PFSK-1 (cell line): ENCODE results near the gene GGN.

Experiments
- FOXP2 ChIP-seq: optimal IDR thresholded peaks from 2 replicates; pipeline ENCODE3; 2011; ENCODE audit warnings: borderline replicate concordance, control low read depth, inconsistent platforms; ENCODE audit not compliant: insufficient read depth; ENCODE audit errors: extremely low read length, extremely low read depth
- POLR2AphosphoS5 ChIP-seq: IDR thresholded peaks from 2 replicates; pipeline ENCODE4 v1.6.1; 2012; ENCODE audit warnings: low read depth, mild to moderate bottlenecking, control low read depth, low read length, moderate library complexity
- SIN3A ChIP-seq: IDR thresholded peaks from 2 replicates; pipeline ENCODE4 v1.6.1; 2012; ENCODE audit warnings: mild to moderate bottlenecking, low read length, moderate library complexity, borderline replicate concordance; ENCODE audit not compliant: insufficient read depth
- TAF1 ChIP-seq: IDR thresholded peaks from 2 replicates; pipeline ENCODE4 v1.6.1; 2012; ENCODE audit warnings: low read length, control low read depth, borderline replicate concordance; ENCODE audit not compliant: insufficient read depth
- TF ChIP-seq, protein P1 (sequence below), 2 experiments: IDR thresholded peaks; 2 replicates each; pipeline versions ENCODE4 v1.6.1 to v1.8.0; 2011 to 2012; ENCODE audit warnings: low read depth in 2 of 2, low read length in 2 of 2, control low read depth in 1 of 2, inconsistent platforms in 1 of 2, mild to moderate bottlenecking in 1 of 2, moderate library complexity in 1 of 2; ENCODE audit not compliant: insufficient read depth in 1 of 2

The GGN gene

DNA sequence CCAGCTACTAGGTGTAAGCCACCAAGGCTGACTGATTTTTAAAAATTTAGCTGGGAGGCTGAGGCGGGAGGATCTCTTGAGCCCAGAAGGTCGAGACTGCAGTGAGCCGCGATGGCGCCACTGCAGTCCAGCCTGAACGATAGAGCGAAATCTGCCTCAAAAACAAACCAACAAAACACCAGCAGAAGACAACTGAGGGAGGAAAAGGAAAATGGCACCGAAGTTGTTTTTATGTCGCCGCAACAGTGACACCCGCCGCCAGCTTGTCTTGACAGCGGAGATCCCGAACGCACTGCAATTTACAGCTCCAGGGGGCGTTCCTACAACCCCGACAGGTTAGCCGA lies 14.8 kb upstream of the GGN start:
- TF ChIP-seq, protein P1, sequence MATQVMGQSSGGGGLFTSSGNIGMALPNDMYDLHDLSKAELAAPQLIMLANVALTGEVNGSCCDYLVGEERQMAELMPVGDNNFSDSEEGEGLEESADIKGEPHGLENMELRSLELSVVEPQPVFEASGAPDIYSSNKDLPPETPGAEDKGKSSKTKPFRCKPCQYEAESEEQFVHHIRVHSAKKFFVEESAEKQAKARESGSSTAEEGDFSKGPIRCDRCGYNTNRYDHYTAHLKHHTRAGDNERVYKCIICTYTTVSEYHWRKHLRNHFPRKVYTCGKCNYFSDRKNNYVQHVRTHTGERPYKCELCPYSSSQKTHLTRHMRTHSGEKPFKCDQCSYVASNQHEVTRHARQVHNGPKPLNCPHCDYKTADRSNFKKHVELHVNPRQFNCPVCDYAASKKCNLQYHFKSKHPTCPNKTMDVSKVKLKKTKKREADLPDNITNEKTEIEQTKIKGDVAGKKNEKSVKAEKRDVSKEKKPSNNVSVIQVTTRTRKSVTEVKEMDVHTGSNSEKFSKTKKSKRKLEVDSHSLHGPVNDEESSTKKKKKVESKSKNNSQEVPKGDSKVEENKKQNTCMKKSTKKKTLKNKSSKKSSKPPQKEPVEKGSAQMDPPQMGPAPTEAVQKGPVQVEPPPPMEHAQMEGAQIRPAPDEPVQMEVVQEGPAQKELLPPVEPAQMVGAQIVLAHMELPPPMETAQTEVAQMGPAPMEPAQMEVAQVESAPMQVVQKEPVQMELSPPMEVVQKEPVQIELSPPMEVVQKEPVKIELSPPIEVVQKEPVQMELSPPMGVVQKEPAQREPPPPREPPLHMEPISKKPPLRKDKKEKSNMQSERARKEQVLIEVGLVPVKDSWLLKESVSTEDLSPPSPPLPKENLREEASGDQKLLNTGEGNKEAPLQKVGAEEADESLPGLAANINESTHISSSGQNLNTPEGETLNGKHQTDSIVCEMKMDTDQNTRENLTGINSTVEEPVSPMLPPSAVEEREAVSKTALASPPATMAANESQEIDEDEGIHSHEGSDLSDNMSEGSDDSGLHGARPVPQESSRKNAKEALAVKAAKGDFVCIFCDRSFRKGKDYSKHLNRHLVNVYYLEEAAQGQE (IDR thresholded peaks at IDR 0.05; ENCODE audit: insufficient read depth in 1 of 2, low read depth in 2 of 2, low read length in 2 of 2) = no peak
- peak; percentile 39; the same call in 1 of the 2 replicates for TF ChIP-seq SIN3A

GRCh38 chr19:38401148-38401547 lies 13.3 kb upstream of the GGN start:
- TF ChIP-seq SIN3A (no peak), TAF1 (no peak), POLR2AphosphoS5 (no peak), FOXP2 (no peak)
- TF ChIP-seq, protein P1 (IDR thresholded peaks at IDR 0.05; ENCODE audit: insufficient read depth in 1 of 2, low read depth in 2 of 2, low read length in 2 of 2) = no peak

- TF ChIP-seq TAF1 = no peak
- TF ChIP-seq, protein P1 (IDR thresholded peaks at IDR 0.05; ENCODE audit: insufficient read depth in 1 of 2, low read depth in 2 of 2, low read length in 2 of 2) = no peak
- no peak for TF ChIP-seq FOXP2
- no peak for TF ChIP-seq SIN3A
- no peak; the same call in 1 of the 2 replicates for TF ChIP-seq POLR2AphosphoS5
Observed at GRCh38 chr19:38400361-38400760, 12.5 kb upstream of the GGN start.

- no peak for TF ChIP-seq SIN3A
- TF ChIP-seq, protein P1 (IDR thresholded peaks at IDR 0.05; ENCODE audit: insufficient read depth in 1 of 2, low read depth in 2 of 2, low read length in 2 of 2) = no peak
- peak; percentile 54; the same call in 1 of the 2 replicates for TF ChIP-seq POLR2AphosphoS5
Observed at GRCh38 chr19:38399537-38399936, 11.7 kb upstream of the GGN start.

DNA sequence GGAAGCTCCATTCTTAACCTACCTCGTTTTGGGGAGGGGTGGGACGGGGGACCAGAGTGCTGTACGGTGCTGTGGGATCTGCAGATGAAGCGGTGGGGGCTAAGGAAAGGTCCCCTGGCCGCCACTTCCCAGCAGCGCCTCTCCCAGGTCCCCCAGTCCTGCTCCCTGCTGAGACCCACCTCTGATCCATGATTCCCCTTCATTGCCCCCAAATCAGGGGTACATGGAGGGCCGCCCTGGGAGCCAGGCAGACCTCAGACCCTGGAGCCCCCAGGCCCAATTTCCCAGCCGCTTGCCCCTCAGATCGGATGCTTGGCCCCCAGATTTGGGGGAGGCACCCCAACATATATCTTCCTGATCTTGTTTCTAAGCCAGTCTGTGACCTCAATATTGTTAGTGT lies 11.2 kb upstream of the GGN start:
- TF ChIP-seq, protein P1 (IDR thresholded peaks at IDR 0.05; ENCODE audit: insufficient read depth in 1 of 2, low read depth in 2 of 2, low read length in 2 of 2) = no peak
- TF ChIP-seq FOXP2 = no peak
- TF ChIP-seq SIN3A = peak; percentile 49; the same call in 1 of the 2 replicates
- no peak for TF ChIP-seq TAF1
- peak; percentile 50; the same call in 1 of the 2 replicates for TF ChIP-seq POLR2AphosphoS5
